SK-MEL-5 (cell line): ENCODE results near the gene IL18RAP. TPM values are rescaled to one million over a fixed set of nuclear protein-coding genes. Genes with fewer than 3 reads are reported as not detected.

ENCODE experiments used
- DNase-seq: peaks from one replicate; pipeline ENCODE4 v3.0.0-alpha.2; 2016; ENCODE audit warnings: low read depth, low spot score
- in situ Hi-C: cut with HindIII; loops from 2 replicates; pipeline ENCODE4 v1.10.0; 2016; ENCODE audit warnings: low sequenced_read_pairs, high pct_unique_total_duplicates, low pct_unique_long_range_greater_than_20kb
- polyA plus RNA-seq, 2 experiments: library from polyadenylated mRNA; depleted of rRNA; stranded (reverse); fragments of >200 nt; gene quantifications; 2 replicates each; pipeline ENCODE4 v1.2.3, GENCODE V29; 2015
- total RNA-seq: library from RNA; depleted of rRNA; stranded (reverse); fragments of >200 nt; shearing (Covaris generic); gene quantifications from 2 replicates; pipeline ENCODE4 v1.2.3, GENCODE V29; 2014; rRNA removed

IL18RAP gene
- not detected in 2 replicates for total RNA-seq
- polyA plus RNA-seq (2015; cell fraction: cytosol; rRNA removed): not detected in 2 replicates
- polyA plus RNA-seq (2015; cell fraction: nucleus; rRNA removed): not detected in 2 replicates

- DNase-seq: no peak
- in situ Hi-C loops: no loop called here
Measured at GRCh38 chr2:102422910-102423309, at the start of gene IL18RAP. Gene IL18RAP (plus strand): TSS chr2:102423160. CDS start chr2:102423278, 118 bp downstream.

- in situ Hi-C loops: no loop called here
- DNase-seq: no peak
Measured at GRCh38 chr2:102376052-102376591, 46.8 kb upstream of the IL18RAP start.

- in situ Hi-C loops: no loop called here
- no peak for DNase-seq
Measured at GRCh38 chr2:102383722-102384121, 39.2 kb upstream of the IL18RAP start.

GRCh38 chr2:102385522-102385921 is 37.4 kb upstream of the IL18RAP start:
- in situ Hi-C loops: no loop called here
- DNase-seq: no peak

- in situ Hi-C loops: no loop called here
Measured at GRCh38 chr2:102386004-102386403, 37.0 kb upstream of the IL18RAP start.

GRCh38 chr2:102386867-102387541 is 36.0 kb upstream of the IL18RAP start:
- no peak for DNase-seq
- in situ Hi-C loops: no loop called here

More at GRCh38 chr2:102386004-102386403, 37.0 kb upstream of the IL18RAP start:
- no peak for DNase-seq

- in situ Hi-C loops: no loop called here
- DNase-seq: no peak
Measured at GRCh38 chr2:102387763-102388546, 35.0 kb upstream of the IL18RAP start.

GRCh38 chr2:102391565-102391964 is 31.4 kb upstream of the IL18RAP start:
- in situ Hi-C loops: no loop called here
- no peak for DNase-seq

- no peak for DNase-seq
- in situ Hi-C loops: no loop called here
Measured at GRCh38 chr2:102392096-102392495, 30.9 kb upstream of the IL18RAP start.

GRCh38 chr2:102392942-102393341 is 30.0 kb upstream of the IL18RAP start:
- in situ Hi-C loops: no loop called here
- DNase-seq: no peak

GRCh38 chr2:102396012-102396411 is 26.9 kb upstream of the IL18RAP start:
- no peak for DNase-seq

GRCh38 chr2:102397209-102397608 is 25.8 kb upstream of the IL18RAP start:
- no peak for DNase-seq
- in situ Hi-C loops: no loop called here

More at GRCh38 chr2:102396012-102396411, 26.9 kb upstream of the IL18RAP start:
- in situ Hi-C loops: no loop called here

- DNase-seq: no peak
- in situ Hi-C loops: no loop called here
Measured at GRCh38 chr2:102399499-102400141, 23.3 kb upstream of the IL18RAP start.

GRCh38 chr2:102401456-102401855 is 21.5 kb upstream of the IL18RAP start:
- in situ Hi-C loops: no loop called here

GRCh38 chr2:102401865-102402264 is 21.1 kb upstream of the IL18RAP start:
- DNase-seq: no peak
- in situ Hi-C loops: no loop called here

More at GRCh38 chr2:102401456-102401855, 21.5 kb upstream of the IL18RAP start:
- DNase-seq: no peak

GRCh38 chr2:102410952-102411351 is 12.0 kb upstream of the IL18RAP start:
- no peak for DNase-seq
- in situ Hi-C loops: no loop called here

- DNase-seq: no peak
- in situ Hi-C loops: no loop called here
Measured at GRCh38 chr2:102412199-102412598, 10.8 kb upstream of the IL18RAP start.

- no peak for DNase-seq
- in situ Hi-C loops: no loop called here
Measured at GRCh38 chr2:102417946-102418345, 5.0 kb upstream of the IL18RAP start.
